ENCODE data around the gene FARSB. TPM values are rescaled to one million over a fixed set of nuclear protein-coding genes. Genes with fewer than 3 reads are reported as not detected.

The FARSB gene
- total and polyA plus RNA-seq, 4 donors = 16.2 to 41.8 (median 32.4) TPM

DNA sequence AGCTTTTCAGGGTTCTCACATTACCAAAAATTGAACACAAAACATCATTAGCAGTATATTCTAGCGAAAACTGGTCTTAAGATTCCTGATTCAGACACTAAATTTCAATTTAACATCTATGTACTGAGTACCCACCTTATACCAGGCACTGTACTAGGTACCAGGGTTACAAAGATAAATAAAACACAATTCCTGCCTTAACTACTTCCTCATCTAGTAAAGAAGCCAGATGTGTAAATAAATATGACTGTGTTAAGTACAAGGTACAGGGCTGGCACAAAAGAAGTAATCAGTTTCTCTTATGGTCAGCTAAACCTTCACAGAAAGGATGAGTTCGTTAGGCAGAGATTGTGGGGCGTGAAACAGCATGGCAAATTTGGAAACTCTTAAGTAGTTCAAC is 6.1 kb downstream of the FARSB start:
- Histone ChIP-seq H3K9me3 (ENCODE audit: control insufficient read depth, insufficient read depth, low read length) (no peaks in the 10 kb centered on the region), H3K27ac (ENCODE audit: low read depth, low read length) (no peak overlapping the region), H3K36me3 (ENCODE audit: control insufficient read depth, insufficient read depth, low read length) (peaks cover 8% of the 10 kb centered on the region), H3K27me3 (ENCODE audit: control insufficient read depth, insufficient read depth, low read length) (no peaks in the 10 kb centered on the region), H3K4me1 (ENCODE audit: control insufficient read depth, insufficient read depth, low read length) (peaks cover 5% of the 10 kb centered on the region), H3K4me3 (ENCODE audit: low read depth, low read length) (no peak overlapping the region)
- 94% methylated on average over 3 of the region's 3 CpGs for WGBS (ENCODE audit: insufficient coverage)
- DNase-seq (ENCODE audit: low read depth in 4 of 6, low spot score in 6 of 6) = no peak

GRCh38 chr2:222646008-222646407 is 9.9 kb downstream of the FARSB start:
- no peaks in the 10 kb centered on the region for H3K27me3 ChIP-seq (ENCODE audit: control insufficient read depth, insufficient read depth, low read length)
- no peaks in the 10 kb centered on the region for H3K9me3 ChIP-seq (ENCODE audit: control insufficient read depth, insufficient read depth, low read length)
- no peak for DNase-seq (ENCODE audit: low read depth in 4 of 6, low spot score in 6 of 6)
- no CpG with 5 or more reads among the region's 3 CpGs for WGBS (ENCODE audit: insufficient coverage)
- peaks cover 15% of the 10 kb centered on the region for H3K36me3 ChIP-seq (ENCODE audit: control insufficient read depth, insufficient read depth, low read length)
- no peaks in the 10 kb centered on the region for H3K4me1 ChIP-seq (ENCODE audit: control insufficient read depth, insufficient read depth, low read length)
- no peak overlapping the region for H3K27ac ChIP-seq (ENCODE audit: low read depth, low read length)
- no peak overlapping the region for H3K4me3 ChIP-seq (ENCODE audit: low read depth, low read length)

- Histone ChIP-seq H3K36me3 (ENCODE audit: control insufficient read depth, insufficient read depth, low read length) (peaks cover 22% of the 10 kb centered on the region), H3K27ac (ENCODE audit: low read depth, low read length) (no peak overlapping the region), H3K9me3 (ENCODE audit: control insufficient read depth, insufficient read depth, low read length) (no peaks in the 10 kb centered on the region), H3K4me1 (ENCODE audit: control insufficient read depth, insufficient read depth, low read length) (no peaks in the 10 kb centered on the region), H3K4me3 (ENCODE audit: low read depth, low read length) (no peak overlapping the region), H3K27me3 (ENCODE audit: control insufficient read depth, insufficient read depth, low read length) (no peaks in the 10 kb centered on the region)
- no peak for DNase-seq (ENCODE audit: low read depth in 4 of 6, low spot score in 6 of 6)
- no CpG with 5 or more reads among the region's 1 CpG for WGBS (ENCODE audit: insufficient coverage)
Observed at GRCh38 chr2:222643134-222643533, 12.8 kb downstream of the FARSB start.

DNA sequence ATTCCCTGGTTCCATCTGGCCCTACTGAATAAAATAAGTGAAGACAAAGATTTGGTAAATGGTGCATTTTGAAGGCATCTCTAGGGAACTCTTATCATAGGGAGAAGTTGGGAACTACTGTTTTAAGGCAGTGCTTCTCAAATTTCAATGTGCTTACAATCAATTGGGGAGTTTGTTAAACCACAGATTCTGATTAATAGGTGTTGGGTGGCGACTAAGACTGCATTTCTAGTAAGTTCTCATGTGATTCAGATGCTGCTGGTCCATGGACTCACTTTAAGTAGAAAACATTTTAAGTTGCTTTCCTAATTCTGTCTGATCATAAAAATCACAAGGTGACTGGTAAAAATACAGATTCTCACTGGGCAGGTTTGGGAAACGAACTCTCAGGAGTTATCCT is 14.6 kb downstream of the FARSB start:
- Histone ChIP-seq H3K9me3 (ENCODE audit: control insufficient read depth, insufficient read depth, low read length) (peaks cover 2% of the 10 kb centered on the region), H3K27ac (ENCODE audit: low read depth, low read length) (no peak overlapping the region), H3K4me1 (ENCODE audit: control insufficient read depth, insufficient read depth, low read length) (no peaks in the 10 kb centered on the region), H3K36me3 (ENCODE audit: control insufficient read depth, insufficient read depth, low read length) (peaks cover 25% of the 10 kb centered on the region), H3K4me3 (ENCODE audit: low read depth, low read length) (no peak overlapping the region), H3K27me3 (ENCODE audit: control insufficient read depth, insufficient read depth, low read length) (no peaks in the 10 kb centered on the region)
- no peak for DNase-seq (ENCODE audit: low read depth in 4 of 6, low spot score in 6 of 6)
- WGBS (ENCODE audit: insufficient coverage) = 100% methylated on average over 1 of the region's 2 CpGs

DNA sequence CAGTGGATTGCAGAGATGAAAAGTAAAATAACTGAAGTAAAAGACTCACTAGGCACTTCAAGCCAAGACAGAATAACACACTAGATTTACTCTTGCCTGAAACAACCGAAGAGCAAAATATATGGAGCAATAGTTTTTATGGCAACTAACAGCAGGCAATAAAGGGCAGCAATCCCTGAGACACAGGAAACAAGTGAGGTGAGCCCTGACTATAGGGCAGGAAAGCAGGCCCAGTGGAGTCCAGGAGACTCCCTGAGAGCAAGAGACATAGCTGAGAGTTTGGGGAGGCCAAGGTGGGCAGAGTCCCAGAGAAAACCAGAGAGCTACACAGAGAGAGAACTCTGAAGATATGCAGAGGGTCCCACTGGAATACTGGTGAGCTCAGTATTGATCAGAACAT is 18.8 kb downstream of the FARSB start:
- WGBS (ENCODE audit: insufficient coverage) = 33% methylated on average over 1 of the region's 1 CpG

GRCh38 chr2:222635295-222635694 is 20.6 kb downstream of the FARSB start:
- H3K9me3 ChIP-seq (ENCODE audit: control insufficient read depth, insufficient read depth, low read length) = peaks cover 2% of the 10 kb centered on the region
- H3K27me3 ChIP-seq (ENCODE audit: control insufficient read depth, insufficient read depth, low read length) = no peaks in the 10 kb centered on the region
- WGBS (ENCODE audit: insufficient coverage) = no CpG with 5 or more reads among the region's 1 CpG
- no peak overlapping the region for H3K27ac ChIP-seq (ENCODE audit: low read depth, low read length)
- peaks cover 21% of the 10 kb centered on the region for H3K36me3 ChIP-seq (ENCODE audit: control insufficient read depth, insufficient read depth, low read length)
- no peak overlapping the region for H3K4me3 ChIP-seq (ENCODE audit: low read depth, low read length)
- no peak for DNase-seq (ENCODE audit: low read depth in 4 of 6, low spot score in 6 of 6)
- H3K4me1 ChIP-seq (ENCODE audit: control insufficient read depth, insufficient read depth, low read length) = no peaks in the 10 kb centered on the region

More for the DNA sequence above, 18.8 kb downstream of the FARSB start:
- DNase-seq (ENCODE audit: low read depth in 4 of 6, low spot score in 6 of 6) = no peak
- Histone ChIP-seq H3K9me3 (ENCODE audit: control insufficient read depth, insufficient read depth, low read length) (peaks cover 2% of the 10 kb centered on the region), H3K4me3 (ENCODE audit: low read depth, low read length) (no peak overlapping the region), H3K4me1 (ENCODE audit: control insufficient read depth, insufficient read depth, low read length) (no peaks in the 10 kb centered on the region), H3K36me3 (ENCODE audit: control insufficient read depth, insufficient read depth, low read length) (peaks cover 29% of the 10 kb centered on the region), H3K27me3 (ENCODE audit: control insufficient read depth, insufficient read depth, low read length) (no peaks in the 10 kb centered on the region), H3K27ac (ENCODE audit: low read depth, low read length) (no peak overlapping the region)

DNA sequence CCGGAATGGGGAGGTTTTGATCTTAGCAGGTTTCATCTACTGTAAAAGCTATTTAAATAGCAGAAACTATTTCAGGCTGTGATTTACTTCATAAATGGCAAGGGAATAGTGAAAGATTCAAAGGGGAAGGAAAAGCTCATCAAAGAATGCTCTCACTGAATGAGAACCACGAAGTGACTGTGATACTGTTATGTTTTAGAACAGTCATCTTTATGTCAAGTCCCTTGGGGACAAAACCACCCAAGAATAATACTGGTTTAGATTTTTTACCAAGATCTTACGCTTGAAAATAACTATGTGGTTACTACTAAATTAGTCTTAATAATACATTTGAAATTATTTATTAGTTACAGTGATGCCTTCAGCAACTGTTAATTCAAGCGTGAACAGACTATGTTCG is 28.1 kb downstream of the FARSB start:
- Histone ChIP-seq H3K9me3 (ENCODE audit: control insufficient read depth, insufficient read depth, low read length) (no peaks in the 10 kb centered on the region), H3K27ac (ENCODE audit: low read depth, low read length) (no peak overlapping the region), H3K4me3 (ENCODE audit: low read depth, low read length) (no peak overlapping the region), H3K4me1 (ENCODE audit: control insufficient read depth, insufficient read depth, low read length) (no peaks in the 10 kb centered on the region), H3K27me3 (ENCODE audit: control insufficient read depth, insufficient read depth, low read length) (no peaks in the 10 kb centered on the region), H3K36me3 (ENCODE audit: control insufficient read depth, insufficient read depth, low read length) (peaks cover 18% of the 10 kb centered on the region)
- no CpG with 5 or more reads among the region's 5 CpGs for WGBS (ENCODE audit: insufficient coverage)
- no peak for DNase-seq (ENCODE audit: low read depth in 4 of 6, low spot score in 6 of 6)

GRCh38 chr2:222623756-222624309 is 32.1 kb downstream of the FARSB start:
- Histone ChIP-seq H3K9me3 (ENCODE audit: control insufficient read depth, insufficient read depth, low read length) (no peaks in the 10 kb centered on the region), H3K4me3 (ENCODE audit: low read depth, low read length) (no peak overlapping the region), H3K36me3 (ENCODE audit: control insufficient read depth, insufficient read depth, low read length) (peaks cover 14% of the 10 kb centered on the region), H3K27me3 (ENCODE audit: control insufficient read depth, insufficient read depth, low read length) (no peaks in the 10 kb centered on the region), H3K4me1 (ENCODE audit: control insufficient read depth, insufficient read depth, low read length) (no peaks in the 10 kb centered on the region), H3K27ac (ENCODE audit: low read depth, low read length) (no peak overlapping the region)
- 100% methylated on average over 2 of the region's 6 CpGs for WGBS (ENCODE audit: insufficient coverage)
- no peak for DNase-seq (ENCODE audit: low read depth in 4 of 6, low spot score in 6 of 6)

DNA sequence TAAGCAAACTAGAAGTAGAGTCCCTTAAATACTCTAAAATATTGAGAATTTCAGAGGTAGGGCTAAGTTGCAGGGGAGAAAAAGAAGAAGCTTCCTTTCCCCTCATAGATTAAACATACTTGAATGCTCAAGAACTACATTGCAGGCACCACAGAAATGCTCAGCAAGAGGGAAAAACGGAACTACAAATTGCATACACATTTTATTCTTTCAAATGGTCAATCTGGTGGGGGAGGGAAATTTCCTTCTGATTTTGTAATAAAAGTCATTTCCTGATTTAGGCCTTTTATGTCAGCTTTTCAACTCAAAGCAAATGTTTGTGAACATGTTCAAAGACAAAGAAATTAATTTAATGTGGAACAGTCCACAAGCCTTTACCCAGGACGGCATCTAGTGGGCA is 33.0 kb downstream of the FARSB start:
- no peak for DNase-seq (ENCODE audit: low read depth in 4 of 6, low spot score in 6 of 6)
- Histone ChIP-seq H3K27ac (ENCODE audit: low read depth, low read length) (no peak overlapping the region), H3K9me3 (ENCODE audit: control insufficient read depth, insufficient read depth, low read length) (no peaks in the 10 kb centered on the region), H3K4me3 (ENCODE audit: low read depth, low read length) (no peak overlapping the region), H3K4me1 (ENCODE audit: control insufficient read depth, insufficient read depth, low read length) (no peaks in the 10 kb centered on the region), H3K27me3 (ENCODE audit: control insufficient read depth, insufficient read depth, low read length) (no peaks in the 10 kb centered on the region), H3K36me3 (ENCODE audit: control insufficient read depth, insufficient read depth, low read length) (peaks cover 15% of the 10 kb centered on the region)
- no CpG with 5 or more reads among the region's 2 CpGs for WGBS (ENCODE audit: insufficient coverage)

DNA sequence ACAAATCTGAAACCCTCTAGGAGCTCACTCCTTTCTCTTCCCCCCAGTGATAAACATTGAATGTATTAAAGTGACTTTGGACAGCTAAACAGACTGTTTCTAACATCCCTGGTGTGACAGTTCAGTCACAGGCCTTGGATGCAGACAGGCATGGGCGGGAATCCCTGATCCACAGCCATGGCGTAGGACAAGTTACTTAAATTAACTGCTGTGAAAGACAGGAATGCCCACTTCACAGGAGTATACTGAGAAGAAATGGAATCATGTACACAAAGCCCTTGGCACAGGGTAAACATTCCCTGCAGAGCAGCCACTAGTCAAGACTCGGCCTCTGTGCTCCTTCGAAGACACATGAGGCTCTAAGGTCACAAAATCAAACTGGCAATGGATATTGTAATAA is 34.0 kb downstream of the FARSB start:
- H3K27me3 ChIP-seq (ENCODE audit: control insufficient read depth, insufficient read depth, low read length) = no peaks in the 10 kb centered on the region
- H3K9me3 ChIP-seq (ENCODE audit: control insufficient read depth, insufficient read depth, low read length) = no peaks in the 10 kb centered on the region
- H3K4me1 ChIP-seq (ENCODE audit: control insufficient read depth, insufficient read depth, low read length) = no peaks in the 10 kb centered on the region
- H3K4me3 ChIP-seq (ENCODE audit: low read depth, low read length) = no peak overlapping the region
- H3K36me3 ChIP-seq (ENCODE audit: control insufficient read depth, insufficient read depth, low read length) = peaks cover 18% of the 10 kb centered on the region
- WGBS (ENCODE audit: insufficient coverage) = 61% methylated on average over 2 of the region's 4 CpGs
- no peak overlapping the region for H3K27ac ChIP-seq (ENCODE audit: low read depth, low read length)
- DNase-seq (ENCODE audit: low read depth in 4 of 6, low spot score in 6 of 6) = no peak

Measured in spinal cord (tissue), 10 donors.